H1 (cell line): ENCODE measurements around the gene NRL. TPM values are rescaled to one million over a fixed set of nuclear protein-coding genes. Genes with fewer than 3 reads are reported as not detected.

Experiments
- ASH2L ChIP-seq: fragments of 200-600, 300-600 bp; sonication (generic); IDR thresholded peaks from one replicate; pipeline ENCODE4 v1.7.1; 2017; ENCODE audit warnings: low read length
- CBX8 ChIP-seq: fragments of 300-800, 300-1000 bp; sonication (generic); IDR thresholded peaks from 2 replicates; pipeline ENCODE4 v1.7.1; 2016; ENCODE audit warnings: low read depth, low read length, borderline replicate concordance
- CTCF ChIP-seq, 3 experiments: IDR thresholded peaks; 1 replicate in 2 of 3; 2 replicates in 1 of 3; pipeline versions ENCODE4 v1.5.1 to v1.6.1; 2011; ENCODE audit warnings: low read length in 3 of 3, mild to moderate bottlenecking in 3 of 3, inconsistent platforms in 2 of 3, low read depth in 1 of 3, moderate library complexity in 1 of 3; ENCODE audit not compliant: insufficient read depth in 1 of 3; ENCODE audit errors: control extremely low read depth in 1 of 3
- EZH2 ChIP-seq: fragments of 200-600 bp; sonication (generic); IDR thresholded peaks from 2 replicates; pipeline ENCODE4 v1.7.1; 2012; ENCODE audit warnings: low read depth, mild to moderate bottlenecking, moderate library complexity, low read length, inconsistent platforms; ENCODE audit not compliant: severe bottlenecking
- FOSL1 ChIP-seq: IDR thresholded peaks from 2 replicates; pipeline ENCODE4 v1.6.1; 2011; ENCODE audit warnings: mild to moderate bottlenecking, low read depth, low read length, moderate library complexity; ENCODE audit not compliant: insufficient read depth
- SIRT6 ChIP-seq: IDR thresholded peaks from one replicate; pipeline ENCODE4 v1.7.1; 2012; ENCODE audit warnings: low read length, inconsistent platforms
- SP4 ChIP-seq: IDR thresholded peaks from 2 replicates; pipeline ENCODE4 v1.6.1; 2012; ENCODE audit warnings: low read length, inconsistent platforms
- ZNF274 ChIP-seq: IDR thresholded peaks from 2 replicates; pipeline ENCODE4 v1.7.0; 2012; ENCODE audit warnings: low read length, borderline replicate concordance; ENCODE audit errors: extremely low read depth
- polyA plus RNA-seq, 7 experiments: library from polyadenylated mRNA; depleted of rRNA in 3 of 7; stranded (reverse) in 5 of 7; unstranded in 2 of 7; fragments of >200 nt in 5 of 7; fragments of 200-250 nt in 2 of 7; gene quantifications; 1 replicate in 5 of 7; 2 replicates in 1 of 7; 4 replicates in 1 of 7; pipeline versions ENCODE4 v1.2.1 to v1.2.3, GENCODE V29; 2011 to 2013; ENCODE audit warnings: missing spikeins in 2 of 7, mixed read lengths in 2 of 7
- total RNA-seq: library from RNA; stranded (reverse); fragmentation: NEBNext Ultra II Directional; extraction: Animal tissue kit (Norgen Biotek cat#: 25700); gene quantifications from 2 replicates; pipeline ENCODE4 v1.2.1, GENCODE V29; 2021

Gene NRL
- total and polyA plus RNA-seq, 2 of the 8 experiments (the other 6 are each of a cell fraction or from before 2014, with no cell fraction given) = 1.1 to 2.2 TPM

GRCh38 chr14:24081739-24082211 is 33.0 kb downstream of the NRL start (continued):
- TF ChIP-seq CTCF (IDR thresholded peaks at IDR 0.05; ENCODE audit: control extremely low read depth in 1 of 3, insufficient read depth in 1 of 3, low read depth in 1 of 3, low read length in 3 of 3) (no peak), FOSL1 (no peak), SP4 (no peak), SIRT6 (no peak), EZH2 (no peak), CBX8 (no peak), ASH2L (no peak), ZNF274 (no peak)
